ENCODE data around the gene ZNF302. TPM values are rescaled to one million over a fixed set of nuclear protein-coding genes. Genes with fewer than 3 reads are reported as not detected.
"Not testable (repeated sequence)": the region's sequence is repeated elsewhere in the genome, so short reads cannot be mapped to it uniquely, and the experiment has no call there.

ZNF302 gene
- total RNA-seq, 1 donor from 2014 or later = 16.2 TPM

- peaks cover 2 to 19% (median 2%) of the 10 kb centered on the region in 3 donors for H3K9me3 ChIP-seq (ENCODE audit: control insufficient read depth in 3 of 3, low read length in 3 of 3)
- no peaks in the 10 kb centered on the region for H3K27me3 ChIP-seq (ENCODE audit: control insufficient read depth in 3 of 3, insufficient read depth in 3 of 3, low read length in 3 of 3)
- peaks cover 30 to 58% (median 52%) of the 10 kb centered on the region in 3 donors for H3K36me3 ChIP-seq (ENCODE audit: control insufficient read depth in 3 of 3, insufficient read depth in 3 of 3, low read length in 3 of 3)
- no peak overlapping the region for H3K27ac ChIP-seq (ENCODE audit: low read depth, low read length)
- no peak overlapping the region for H3K4me3 ChIP-seq (ENCODE audit: low read length in 3 of 3)
- H3K9ac ChIP-seq (ENCODE audit: low read depth in 1 of 3, low read length in 3 of 3) = no peak overlapping the region
- peaks cover 11 to 21% (median 19%) of the 10 kb centered on the region in 3 donors for H3K4me1 ChIP-seq (ENCODE audit: control insufficient read depth in 3 of 3, insufficient read depth in 3 of 3, low read length in 3 of 3)
Measured at GRCh38 chr19:34681478-34681877, 4.0 kb downstream of the ZNF302 start.

- H3K36me3 ChIP-seq (ENCODE audit: control insufficient read depth in 3 of 3, insufficient read depth in 3 of 3, low read length in 3 of 3) = peaks cover 20 to 45% (median 36%) of the 10 kb centered on the region in 3 donors
- not testable (repeated sequence) for H3K9ac ChIP-seq (ENCODE audit: low read depth in 1 of 3, low read length in 3 of 3); H3K27ac ChIP-seq (ENCODE audit: low read depth, low read length); H3K4me1 ChIP-seq (ENCODE audit: control insufficient read depth in 3 of 3, insufficient read depth in 3 of 3, low read length in 3 of 3); H3K4me3 ChIP-seq (ENCODE audit: low read length in 3 of 3); H3K27me3 ChIP-seq (ENCODE audit: control insufficient read depth in 3 of 3, insufficient read depth in 3 of 3, low read length in 3 of 3)
- H3K9me3 ChIP-seq (ENCODE audit: control insufficient read depth in 3 of 3, low read length in 3 of 3) = peaks cover 2 to 19% (median 3%) of the 10 kb centered on the region in 3 donors
Measured at GRCh38 chr19:34685266-34685665, 7.8 kb downstream of the ZNF302 start.

- Histone ChIP-seq H3K4me3 (ENCODE audit: low read length in 3 of 3) (no peak overlapping the region), H3K9me3 (ENCODE audit: control insufficient read depth in 3 of 3, low read length in 3 of 3) (peaks cover 2 to 16% (median 3%) of the 10 kb centered on the region in 3 donors), H3K36me3 (ENCODE audit: control insufficient read depth in 3 of 3, insufficient read depth in 3 of 3, low read length in 3 of 3) (peaks cover 17 to 36% (median 30%) of the 10 kb centered on the region in 3 donors), H3K9ac (ENCODE audit: low read depth in 1 of 3, low read length in 3 of 3) (no peak overlapping the region), H3K4me1 (ENCODE audit: control insufficient read depth in 3 of 3, insufficient read depth in 3 of 3, low read length in 3 of 3) (no peaks in the 10 kb centered on the region), H3K27ac (ENCODE audit: low read depth, low read length) (no peak overlapping the region), H3K27me3 (ENCODE audit: control insufficient read depth in 3 of 3, insufficient read depth in 3 of 3, low read length in 3 of 3) (no peaks in the 10 kb centered on the region)
Measured at GRCh38 chr19:34686455-34686854, 9.0 kb downstream of the ZNF302 start.

GRCh38 chr19:34687348-34687747 lies 9.9 kb downstream of the ZNF302 start:
- Histone ChIP-seq H3K9ac (ENCODE audit: low read depth in 1 of 3, low read length in 3 of 3) (no peak overlapping the region), H3K27me3 (ENCODE audit: control insufficient read depth in 3 of 3, insufficient read depth in 3 of 3, low read length in 3 of 3) (no peaks in the 10 kb centered on the region), H3K4me1 (ENCODE audit: control insufficient read depth in 3 of 3, insufficient read depth in 3 of 3, low read length in 3 of 3) (no peaks in the 10 kb centered on the region), H3K27ac (ENCODE audit: low read depth, low read length) (no peak overlapping the region), H3K36me3 (ENCODE audit: control insufficient read depth in 3 of 3, insufficient read depth in 3 of 3, low read length in 3 of 3) (peaks cover 14 to 29% (median 23%) of the 10 kb centered on the region in 3 donors), H3K4me3 (ENCODE audit: low read length in 3 of 3) (no peak overlapping the region), H3K9me3 (ENCODE audit: control insufficient read depth in 3 of 3, low read length in 3 of 3) (peaks cover 2 to 14% (median 3%) of the 10 kb centered on the region in 3 donors)

GRCh38 chr19:34688592-34688991 lies 11.1 kb downstream of the ZNF302 start:
- peaks cover 7 to 18% (median 13%) of the 10 kb centered on the region in 3 donors for H3K36me3 ChIP-seq (ENCODE audit: control insufficient read depth in 3 of 3, insufficient read depth in 3 of 3, low read length in 3 of 3)
- H3K9ac ChIP-seq (ENCODE audit: low read depth in 1 of 3, low read length in 3 of 3) = no peak overlapping the region
- no peaks in the 10 kb centered on the region for H3K4me1 ChIP-seq (ENCODE audit: control insufficient read depth in 3 of 3, insufficient read depth in 3 of 3, low read length in 3 of 3)
- H3K9me3 ChIP-seq (ENCODE audit: control insufficient read depth in 3 of 3, low read length in 3 of 3) = peaks cover 2 to 13% (median 3%) of the 10 kb centered on the region in 3 donors
- H3K4me3 ChIP-seq (ENCODE audit: low read length in 3 of 3) = no peak overlapping the region
- no peaks in the 10 kb centered on the region for H3K27me3 ChIP-seq (ENCODE audit: control insufficient read depth in 3 of 3, insufficient read depth in 3 of 3, low read length in 3 of 3)
- no peak overlapping the region for H3K27ac ChIP-seq (ENCODE audit: low read depth, low read length)

GRCh38 chr19:34690372-34690771 lies 12.9 kb downstream of the ZNF302 start:
- Histone ChIP-seq H3K27ac (ENCODE audit: low read depth, low read length) (no peak overlapping the region), H3K9ac (ENCODE audit: low read depth in 1 of 3, low read length in 3 of 3) (no peak overlapping the region), H3K27me3 (ENCODE audit: control insufficient read depth in 3 of 3, insufficient read depth in 3 of 3, low read length in 3 of 3) (no peaks in the 10 kb centered on the region), H3K4me1 (ENCODE audit: control insufficient read depth in 3 of 3, insufficient read depth in 3 of 3, low read length in 3 of 3) (no peaks in the 10 kb centered on the region), H3K9me3 (ENCODE audit: control insufficient read depth in 3 of 3, low read length in 3 of 3) (peaks cover 0 to 6% (median 3%) of the 10 kb centered on the region in 3 donors), H3K36me3 (ENCODE audit: control insufficient read depth in 3 of 3, insufficient read depth in 3 of 3, low read length in 3 of 3) (peaks cover 0 to 4% (median 0%) of the 10 kb centered on the region in 3 donors), H3K4me3 (ENCODE audit: low read length in 3 of 3) (no peak overlapping the region)

GRCh38 chr19:34692549-34692948 lies 15.1 kb downstream of the ZNF302 start:
- no peaks in the 10 kb centered on the region for H3K4me1 ChIP-seq (ENCODE audit: control insufficient read depth in 3 of 3, insufficient read depth in 3 of 3, low read length in 3 of 3)
- no peaks in the 10 kb centered on the region for H3K27me3 ChIP-seq (ENCODE audit: control insufficient read depth in 3 of 3, insufficient read depth in 3 of 3, low read length in 3 of 3)
- no peaks in the 10 kb centered on the region for H3K36me3 ChIP-seq (ENCODE audit: control insufficient read depth in 3 of 3, insufficient read depth in 3 of 3, low read length in 3 of 3)
- H3K4me3 ChIP-seq (ENCODE audit: low read length in 3 of 3) = no peak overlapping the region
- H3K9me3 ChIP-seq (ENCODE audit: control insufficient read depth in 3 of 3, low read length in 3 of 3) = no peaks in the 10 kb centered on the region
- H3K27ac ChIP-seq (ENCODE audit: low read depth, low read length) = no peak overlapping the region
- no peak overlapping the region for H3K9ac ChIP-seq (ENCODE audit: low read depth in 1 of 3, low read length in 3 of 3)

GRCh38 chr19:34707661-34708060 lies 30.2 kb downstream of the ZNF302 start:
- Histone ChIP-seq H3K4me1 (ENCODE audit: control insufficient read depth in 3 of 3, insufficient read depth in 3 of 3, low read length in 3 of 3) (no peaks in the 10 kb centered on the region), H3K36me3 (ENCODE audit: control insufficient read depth in 3 of 3, insufficient read depth in 3 of 3, low read length in 3 of 3) (no peaks in the 10 kb centered on the region), H3K9me3 (ENCODE audit: control insufficient read depth in 3 of 3, low read length in 3 of 3) (peaks cover 0 to 2% (median 0%) of the 10 kb centered on the region in 3 donors), H3K9ac (ENCODE audit: low read depth in 1 of 3, low read length in 3 of 3) (no peak overlapping the region), H3K4me3 (ENCODE audit: low read length in 3 of 3) (no peak overlapping the region), H3K27me3 (ENCODE audit: control insufficient read depth in 3 of 3, insufficient read depth in 3 of 3, low read length in 3 of 3) (no peaks in the 10 kb centered on the region), H3K27ac (ENCODE audit: low read depth, low read length) (no peak overlapping the region)

- H3K9ac ChIP-seq (ENCODE audit: low read depth in 1 of 3, low read length in 3 of 3) = no peak overlapping the region
- H3K4me3 ChIP-seq (ENCODE audit: low read length in 3 of 3) = no peak overlapping the region
- no peaks in the 10 kb centered on the region for H3K36me3 ChIP-seq (ENCODE audit: control insufficient read depth in 3 of 3, insufficient read depth in 3 of 3, low read length in 3 of 3)
- no peaks in the 10 kb centered on the region for H3K4me1 ChIP-seq (ENCODE audit: control insufficient read depth in 3 of 3, insufficient read depth in 3 of 3, low read length in 3 of 3)
- no peaks in the 10 kb centered on the region for H3K27me3 ChIP-seq (ENCODE audit: control insufficient read depth in 3 of 3, insufficient read depth in 3 of 3, low read length in 3 of 3)
- peaks cover 0 to 2% (median 0%) of the 10 kb centered on the region in 3 donors for H3K9me3 ChIP-seq (ENCODE audit: control insufficient read depth in 3 of 3, low read length in 3 of 3)
- no peak overlapping the region for H3K27ac ChIP-seq (ENCODE audit: low read depth, low read length)
Measured at GRCh38 chr19:34711890-34712289, 34.4 kb downstream of the ZNF302 start.

GRCh38 chr19:34712395-34713261 lies 35.1 kb downstream of the ZNF302 start:
- Histone ChIP-seq H3K27ac (ENCODE audit: low read depth, low read length) (no peak overlapping the region), H3K9me3 (ENCODE audit: control insufficient read depth in 3 of 3, low read length in 3 of 3) (no peaks in the 10 kb centered on the region), H3K9ac (ENCODE audit: low read depth in 1 of 3, low read length in 3 of 3) (no peak overlapping the region), H3K27me3 (ENCODE audit: control insufficient read depth in 3 of 3, insufficient read depth in 3 of 3, low read length in 3 of 3) (no peaks in the 10 kb centered on the region), H3K36me3 (ENCODE audit: control insufficient read depth in 3 of 3, insufficient read depth in 3 of 3, low read length in 3 of 3) (no peaks in the 10 kb centered on the region), H3K4me1 (ENCODE audit: control insufficient read depth in 3 of 3, insufficient read depth in 3 of 3, low read length in 3 of 3) (no peaks in the 10 kb centered on the region), H3K4me3 (ENCODE audit: low read length in 3 of 3) (no peak overlapping the region)

Measured in skeletal muscle tissue (tissue), 4 donors.